ENCODE results near the gene KDM4B.

The KDM4B gene

DNA sequence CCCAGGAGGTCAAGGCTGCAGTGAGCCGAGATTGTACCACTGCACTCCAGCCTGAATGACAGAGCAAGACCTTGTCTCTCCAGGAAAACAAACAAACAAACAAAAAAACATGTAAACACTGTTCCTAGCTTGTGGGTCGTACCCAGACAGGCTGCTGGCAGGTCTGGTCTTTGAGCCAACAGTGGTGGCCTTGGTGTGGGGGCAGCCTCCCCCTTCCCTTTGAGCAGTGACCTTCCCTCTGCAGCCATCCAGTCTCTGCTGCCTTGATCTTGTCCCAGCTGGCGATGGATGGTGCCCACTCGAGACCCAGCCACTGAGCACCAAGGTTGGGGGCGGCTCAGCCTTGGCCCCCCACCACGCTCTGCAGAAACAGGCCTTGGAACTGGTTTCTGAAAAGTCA, 143.3 kb downstream of the KDM4B start:
- no peak for DNase-seq

- DNase-seq, result no peak
These were observed 144.0 kb downstream of the KDM4B start for GRCh38 chr19:5112681-5113575.

DNA sequence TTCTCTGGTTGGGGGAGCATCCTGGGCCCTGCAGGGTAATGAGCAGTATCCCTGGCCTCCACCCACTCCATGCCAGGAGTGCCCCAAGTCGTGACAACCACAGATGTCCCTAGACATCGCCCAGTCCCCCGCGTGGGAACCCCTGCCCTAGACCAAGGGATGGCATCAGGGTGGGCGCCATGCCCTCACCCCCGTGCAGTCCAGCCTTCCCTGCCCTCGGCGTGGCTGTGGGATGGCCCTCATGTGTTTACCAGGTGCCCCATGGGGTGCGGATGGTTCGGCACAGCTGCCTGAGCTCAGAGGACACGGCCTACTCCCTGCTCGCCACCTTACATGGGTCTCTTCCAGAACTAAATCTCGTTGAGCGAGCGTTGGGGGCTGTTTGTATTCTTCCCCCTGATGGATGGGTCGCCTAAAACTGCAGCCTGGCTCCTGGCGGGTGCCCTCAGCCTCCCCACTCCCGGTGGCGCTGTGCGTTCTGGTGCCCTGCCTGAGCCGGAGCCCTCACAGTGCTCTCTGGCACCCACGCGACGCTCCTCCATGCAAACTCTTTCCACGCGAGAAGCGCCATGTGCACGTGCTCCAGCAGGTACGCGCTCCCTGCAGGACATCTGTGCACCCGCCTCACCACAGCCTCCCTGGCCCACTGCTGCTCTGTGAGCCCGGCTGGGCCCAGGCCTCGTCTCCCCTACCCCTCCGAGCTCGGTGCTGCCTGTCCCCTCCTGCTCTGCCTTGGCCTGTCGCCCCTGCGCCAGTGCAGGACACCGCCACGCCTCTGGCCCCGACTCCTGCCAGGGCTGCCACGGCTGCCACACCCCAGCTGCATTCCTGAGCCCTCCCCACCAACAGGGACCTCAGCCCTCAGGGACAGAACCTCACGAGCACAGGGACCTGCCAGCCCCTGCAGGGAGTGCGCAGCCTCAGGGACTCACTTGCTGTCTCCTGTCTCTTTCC, 145.0 kb downstream of the KDM4B start:
- DNase-seq, result no peak

DNA sequence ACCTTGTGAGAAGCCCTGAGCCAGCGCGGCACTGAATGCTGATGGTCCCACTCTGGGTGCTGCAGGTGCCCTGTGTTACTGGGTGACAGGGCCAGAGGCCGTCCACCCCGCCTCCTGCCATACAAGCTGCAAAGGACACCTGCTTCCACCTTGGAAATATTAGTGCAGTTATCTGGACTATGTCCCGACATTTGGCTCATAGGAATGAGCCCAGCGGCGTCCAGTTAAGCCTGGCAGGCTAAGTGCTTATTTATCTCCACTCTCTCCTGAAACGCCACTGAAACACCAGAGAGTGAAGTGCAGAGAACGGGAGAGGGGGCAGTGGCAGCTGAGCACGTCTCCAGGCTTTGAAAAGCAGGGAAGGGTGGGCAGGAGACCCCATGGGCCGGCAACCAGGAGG, 145.8 kb downstream of the KDM4B start:
- no peak for DNase-seq

DNA sequence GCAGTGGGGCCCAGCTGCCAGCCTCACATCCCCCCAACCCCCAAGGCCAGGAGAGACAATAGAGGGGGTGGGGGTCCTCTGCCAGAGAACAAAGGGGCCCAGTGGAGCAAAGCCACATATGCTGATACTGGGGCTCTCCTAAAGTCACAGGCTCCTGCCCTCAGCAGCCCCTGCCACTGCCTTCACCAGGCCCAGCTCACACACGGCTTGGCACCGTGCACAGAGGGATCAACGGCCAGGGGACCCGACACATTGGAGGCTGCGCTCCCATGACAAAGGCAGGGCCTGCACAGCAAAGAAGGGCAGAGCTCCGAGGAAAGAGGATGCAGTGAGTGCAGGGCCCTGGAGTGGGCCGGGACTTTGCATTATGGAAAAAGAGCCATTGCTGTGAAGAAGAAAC, 146.4 kb downstream of the KDM4B start:
- no peak for DNase-seq

- DNase-seq, result no peak
These were observed 146.9 kb downstream of the KDM4B start for GRCh38 chr19:5115771-5116202.

- no peak for DNase-seq
These were observed 147.4 kb downstream of the KDM4B start for GRCh38 chr19:5116292-5116691.

GRCh38 chr19:5117421-5117820, 148.5 kb downstream of the KDM4B start:
- no peak for DNase-seq

DNA sequence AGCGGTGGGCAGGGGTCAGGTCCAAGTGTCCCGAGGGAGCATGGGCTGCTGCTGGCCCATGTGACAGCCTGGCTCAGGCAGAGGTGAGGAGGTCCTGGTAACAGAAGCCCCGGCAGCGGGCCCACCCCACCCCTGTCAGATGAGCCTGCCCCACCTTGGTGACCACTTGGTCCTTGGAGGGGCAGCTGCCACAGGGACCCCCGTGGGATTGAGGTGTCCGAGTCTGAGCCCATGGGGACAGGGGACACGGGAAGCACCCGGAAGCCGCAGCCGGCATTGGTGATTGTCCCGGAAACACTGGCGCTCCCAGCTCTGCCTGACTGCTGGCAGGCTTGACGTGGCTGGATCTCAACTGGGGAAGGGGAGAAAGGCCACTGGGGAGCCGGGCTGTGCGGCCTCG, 149.1 kb downstream of the KDM4B start:
- DNase-seq, result no peak

- no peak for DNase-seq
These were observed 150.5 kb downstream of the KDM4B start for GRCh38 chr19:5119297-5119998.

DNA sequence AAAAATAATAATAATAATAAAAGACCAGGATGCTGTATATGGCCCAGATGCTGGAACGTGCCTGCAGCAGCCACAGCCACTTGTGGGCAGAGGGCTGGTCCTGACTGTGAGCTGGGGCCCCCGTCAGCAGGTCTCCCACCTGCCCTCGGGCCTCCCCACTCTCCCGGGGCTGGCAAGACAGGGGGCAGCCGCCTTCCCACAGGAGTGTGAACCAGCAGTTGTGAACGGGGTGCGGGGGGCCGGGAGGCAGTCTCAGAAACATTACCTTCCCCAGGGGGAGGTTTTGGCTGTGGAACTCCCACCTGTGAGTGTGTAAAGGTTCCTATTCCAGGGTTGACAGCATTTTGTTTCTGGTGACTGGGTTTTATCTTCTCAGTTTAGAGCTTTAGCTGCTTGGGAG, 151.4 kb downstream of the KDM4B start:
- no peak for DNase-seq

- no peak for DNase-seq
These were observed 151.9 kb downstream of the KDM4B start for GRCh38 chr19:5120833-5121232.

GRCh38 chr19:5121266-5122120, 152.6 kb downstream of the KDM4B start:
- no peak for DNase-seq

DNA sequence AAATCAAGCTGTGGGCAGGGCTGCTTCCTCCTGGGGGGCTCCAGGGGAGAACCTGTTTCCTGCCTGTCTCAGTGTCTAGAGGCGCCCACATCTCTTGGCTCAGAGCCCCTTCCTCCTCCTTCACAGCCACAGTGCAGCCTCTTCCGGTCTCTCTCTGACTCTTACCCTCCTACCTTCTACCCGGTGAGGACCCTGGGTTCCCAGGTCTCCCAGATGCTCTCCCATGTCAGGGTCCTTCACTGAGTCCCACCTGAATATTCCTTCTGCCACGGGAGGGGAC, 153.1 kb downstream of the KDM4B start:
- no peak for DNase-seq

GRCh38 chr19:5122671-5123409, 153.9 kb downstream of the KDM4B start:
- no peak for DNase-seq

GRCh38 chr19:5123646-5124045, 154.7 kb downstream of the KDM4B start:
- no peak for DNase-seq

DNA sequence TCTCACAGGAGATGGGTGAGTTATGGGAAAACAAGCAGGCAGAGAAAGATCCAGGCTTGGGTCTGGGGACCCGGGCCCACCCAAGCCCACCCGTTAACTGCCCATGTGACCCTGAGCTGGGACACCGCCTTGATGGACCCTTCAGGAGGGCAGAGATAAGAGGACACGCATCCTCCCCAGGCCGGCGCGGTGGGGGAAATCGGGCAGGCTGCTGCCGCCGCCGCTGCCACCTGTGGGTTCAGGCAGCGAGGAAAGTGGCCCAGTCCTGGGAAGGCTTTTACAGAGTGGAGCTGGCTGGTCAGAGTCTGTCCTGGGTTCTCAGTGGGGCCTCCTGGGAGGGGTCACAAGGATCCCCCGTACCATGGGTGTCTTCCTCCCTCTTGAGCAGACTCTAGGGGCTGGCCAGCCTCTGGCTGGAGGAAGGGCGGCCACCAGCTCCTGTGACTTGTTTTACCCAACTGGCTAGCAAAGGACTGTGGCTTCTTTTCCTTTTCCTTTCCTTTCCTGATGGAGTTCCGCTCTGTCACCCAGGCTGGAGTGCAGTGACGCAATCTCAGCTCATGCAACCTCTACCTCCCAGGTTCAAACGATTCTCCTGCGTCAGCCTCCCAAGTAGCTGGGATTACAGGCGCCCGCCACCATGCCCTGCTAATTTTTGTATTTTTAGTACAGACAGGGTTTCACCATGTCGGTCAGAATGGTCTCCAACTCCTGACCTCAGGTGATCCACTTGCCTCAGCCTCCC, 155.4 kb downstream of the KDM4B start:
- no peak for DNase-seq

GRCh38 chr19:5125376-5125775, 156.5 kb downstream of the KDM4B start:
- DNase-seq, result no peak

DNA sequence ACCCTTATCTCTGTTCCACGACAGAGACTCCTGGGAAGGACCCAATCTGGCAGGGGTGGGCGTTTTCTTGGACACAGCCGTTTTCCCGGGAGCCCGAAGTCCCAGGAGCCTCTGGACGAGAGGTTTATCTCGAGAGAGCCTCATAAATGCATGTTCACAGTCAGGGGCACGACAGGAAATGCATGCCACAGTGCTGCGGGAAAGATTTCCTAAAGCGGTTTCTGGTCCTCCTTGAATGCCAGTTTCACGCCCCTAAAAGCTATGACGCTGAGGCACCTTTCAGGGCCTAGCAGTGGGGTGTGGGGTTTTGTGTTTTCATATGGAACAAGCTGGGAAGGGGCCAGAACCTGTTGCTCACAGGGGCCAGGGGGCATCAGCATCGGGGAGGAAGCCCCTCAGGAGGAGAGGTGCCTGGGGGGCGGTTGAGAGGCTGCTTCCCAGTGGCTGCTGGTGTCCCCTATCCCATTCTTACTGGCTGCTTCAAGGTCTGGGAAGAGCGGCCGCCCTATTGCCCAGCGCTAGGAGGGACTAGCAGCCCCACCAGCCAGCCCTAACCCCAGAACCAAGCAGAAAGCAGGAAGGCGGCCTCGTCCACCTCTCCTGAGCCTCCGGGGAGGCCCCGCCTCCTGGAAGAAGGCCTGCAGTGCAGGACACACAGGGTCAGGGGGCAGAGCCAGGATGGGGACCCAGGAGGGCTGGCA, 157.0 kb downstream of the KDM4B start:
- DNase-seq, result no peak

All from stimulated activated CD4-positive, alpha-beta T cell treated with anti-CD3 and anti-CD28 coated beads, Interleukin-1b, Interleukin-23, amount 100 ng/mL, for 48 hours (primary cell).